ENCODE measurements around the gene TAF8.

DNA sequence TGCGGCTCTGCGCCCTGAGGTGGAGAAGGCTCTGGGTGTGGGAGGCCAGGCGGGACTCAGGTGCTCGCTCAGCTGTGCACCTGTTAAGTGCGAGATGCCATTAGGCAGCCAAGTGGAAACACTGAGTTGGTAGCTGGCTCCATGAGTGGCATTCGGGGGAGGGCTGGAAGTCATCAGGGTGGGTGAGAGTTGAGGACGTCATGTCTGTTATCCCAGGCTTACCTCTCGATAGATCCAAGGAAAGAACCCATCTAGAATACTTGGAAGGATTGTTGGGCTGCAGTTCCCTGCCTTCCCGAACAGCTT is 41.3 kb downstream of the TAF8 start:
- TF ChIP-seq, protein P1, sequence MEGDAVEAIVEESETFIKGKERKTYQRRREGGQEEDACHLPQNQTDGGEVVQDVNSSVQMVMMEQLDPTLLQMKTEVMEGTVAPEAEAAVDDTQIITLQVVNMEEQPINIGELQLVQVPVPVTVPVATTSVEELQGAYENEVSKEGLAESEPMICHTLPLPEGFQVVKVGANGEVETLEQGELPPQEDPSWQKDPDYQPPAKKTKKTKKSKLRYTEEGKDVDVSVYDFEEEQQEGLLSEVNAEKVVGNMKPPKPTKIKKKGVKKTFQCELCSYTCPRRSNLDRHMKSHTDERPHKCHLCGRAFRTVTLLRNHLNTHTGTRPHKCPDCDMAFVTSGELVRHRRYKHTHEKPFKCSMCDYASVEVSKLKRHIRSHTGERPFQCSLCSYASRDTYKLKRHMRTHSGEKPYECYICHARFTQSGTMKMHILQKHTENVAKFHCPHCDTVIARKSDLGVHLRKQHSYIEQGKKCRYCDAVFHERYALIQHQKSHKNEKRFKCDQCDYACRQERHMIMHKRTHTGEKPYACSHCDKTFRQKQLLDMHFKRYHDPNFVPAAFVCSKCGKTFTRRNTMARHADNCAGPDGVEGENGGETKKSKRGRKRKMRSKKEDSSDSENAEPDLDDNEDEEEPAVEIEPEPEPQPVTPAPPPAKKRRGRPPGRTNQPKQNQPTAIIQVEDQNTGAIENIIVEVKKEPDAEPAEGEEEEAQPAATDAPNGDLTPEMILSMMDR (IDR thresholded peaks at IDR 0.05) = no peak
- no peak for TF ChIP-seq POLR2A (IDR thresholded peaks at IDR 0.05)

Measured in lower leg skin (tissue), 3 donors.